ENCODE results near the gene CELSR2. TPM values are rescaled to one million over a fixed set of nuclear protein-coding genes. Genes with fewer than 3 reads are reported as not detected.

CELSR2 gene
- polyA plus RNA-seq, 1 donor (not counting 4 experiments of a cell fraction or from before 2014, with no cell fraction given), result 7.3 TPM

- H3K27ac ChIP-seq (ENCODE audit: control insufficient read depth, insufficient read depth, low read length), result no peak overlapping the region
These were observed 3.2 kb upstream of the CELSR2 start for GRCh38 chr1:109246141-109246551.

GRCh38 chr1:109247401-109248365 is 1.7 kb upstream of the CELSR2 start:
- H3K4me1 ChIP-seq (ENCODE audit: control insufficient read depth, extremely low read depth, insufficient read depth, low read length), result peaks cover 8% of the 10 kb centered on the region
- H2AFZ ChIP-seq (ENCODE audit: control insufficient read depth, low read length), result no peak overlapping the region
- H3K79me2 ChIP-seq (ENCODE audit: control insufficient read depth, insufficient read depth, low read length), result peaks cover 18% of the 10 kb centered on the region
- H3K4me3 ChIP-seq (ENCODE audit: control insufficient read depth in 2 of 3, extremely low read depth in 1 of 3, insufficient read depth in 2 of 3, low read depth in 1 of 3, low read length in 3 of 3), result no peak overlapping the region
- H3K27me3 ChIP-seq (ENCODE audit: control insufficient read depth, extremely low read depth, insufficient read depth, low read length), result no peaks in the 10 kb centered on the region
- dilution Hi-C loops (cut with MboI; ENCODE audit: extremely low pct_ligation_motif_present, low sequenced_read_pairs), result no loop called here
- H3K9me1 ChIP-seq (ENCODE audit: control insufficient read depth, extremely low read depth, insufficient read depth, low read length), result no peaks in the 10 kb centered on the region
- no peaks in the 10 kb centered on the region for H3K9me3 ChIP-seq (ENCODE audit: control insufficient read depth, low read depth, low read length)
- H3K9ac ChIP-seq (ENCODE audit: control insufficient read depth, extremely low read depth, insufficient read depth, low read length), result no peak overlapping the region
- FAIRE-seq (no peak), DNase-seq (ENCODE audit: low read depth, low spot score) (no peak)
- H3K27ac ChIP-seq (ENCODE audit: control insufficient read depth, insufficient read depth, low read length), result no peak overlapping the region
- TF ChIP-seq EZH2 (IDR thresholded peaks at IDR 0.05; ENCODE audit: low read length) (no peak), CTCF (optimal IDR thresholded peaks at IDR 0.05 in 1 of 3, IDR thresholded peaks at IDR 0.05 in 1 of 3, conservative IDR thresholded peaks at IDR 0.05 in 1 of 3; ENCODE audit: extremely low read depth in 1 of 3, insufficient read depth in 2 of 3, low read length in 3 of 3) (no peak)
- H3K36me3 ChIP-seq (ENCODE audit: control insufficient read depth in 2 of 2, extremely low read depth in 1 of 2, insufficient read depth in 2 of 2, low read length in 2 of 2), result peaks cover 4 to 12% of the 10 kb centered on the region in 2 experiments
- no peak overlapping the region for H3K4me2 ChIP-seq (ENCODE audit: control insufficient read depth, extremely low read depth, insufficient read depth, low read depth, low read length)
- H4K20me1 ChIP-seq (ENCODE audit: control insufficient read depth, extremely low read depth, insufficient read depth, low read length), result no peaks in the 10 kb centered on the region

More at GRCh38 chr1:109246141-109246551, 3.2 kb upstream of the CELSR2 start:
- DNase-seq (ENCODE audit: low read depth, low spot score), result no peak
- H4K20me1 ChIP-seq (ENCODE audit: control insufficient read depth, extremely low read depth, insufficient read depth, low read length), result no peaks in the 10 kb centered on the region
- dilution Hi-C loops (cut with MboI; ENCODE audit: extremely low pct_ligation_motif_present, low sequenced_read_pairs), result no loop called here
- no peak overlapping the region for H2AFZ ChIP-seq (ENCODE audit: control insufficient read depth, low read length)
- no peaks in the 10 kb centered on the region for H3K27me3 ChIP-seq (ENCODE audit: control insufficient read depth, extremely low read depth, insufficient read depth, low read length)
- H3K36me3 ChIP-seq (ENCODE audit: control insufficient read depth in 2 of 2, extremely low read depth in 1 of 2, insufficient read depth in 2 of 2, low read length in 2 of 2), result peaks cover 1 to 5% of the 10 kb centered on the region in 2 experiments
- FAIRE-seq, result no peak
- no peak overlapping the region for H3K4me3 ChIP-seq (ENCODE audit: control insufficient read depth in 2 of 3, extremely low read depth in 1 of 3, insufficient read depth in 2 of 3, low read depth in 1 of 3, low read length in 3 of 3)
- H3K4me2 ChIP-seq (ENCODE audit: control insufficient read depth, extremely low read depth, insufficient read depth, low read depth, low read length), result no peak overlapping the region
- no peaks in the 10 kb centered on the region for H3K9me3 ChIP-seq (ENCODE audit: control insufficient read depth, low read depth, low read length)
- H3K4me1 ChIP-seq (ENCODE audit: control insufficient read depth, extremely low read depth, insufficient read depth, low read length), result peaks cover 10% of the 10 kb centered on the region
- TF ChIP-seq EZH2 (IDR thresholded peaks at IDR 0.05; ENCODE audit: low read length) (no peak), CTCF (optimal IDR thresholded peaks at IDR 0.05 in 1 of 3, IDR thresholded peaks at IDR 0.05 in 1 of 3, conservative IDR thresholded peaks at IDR 0.05 in 1 of 3; ENCODE audit: extremely low read depth in 1 of 3, insufficient read depth in 2 of 3, low read length in 3 of 3) (no peak)
- H3K79me2 ChIP-seq (ENCODE audit: control insufficient read depth, insufficient read depth, low read length), result peaks cover 8% of the 10 kb centered on the region
- H3K9ac ChIP-seq (ENCODE audit: control insufficient read depth, extremely low read depth, insufficient read depth, low read length), result no peak overlapping the region
- H3K9me1 ChIP-seq (ENCODE audit: control insufficient read depth, extremely low read depth, insufficient read depth, low read length), result no peaks in the 10 kb centered on the region

Measured in keratinocyte (primary cell).